ENCODE measurements around the gene CCR5.
"Not testable (repeated sequence)": the region's sequence is repeated elsewhere in the genome, so short reads cannot be mapped to it uniquely, and the experiment has no call there.

Gene CCR5

DNA sequence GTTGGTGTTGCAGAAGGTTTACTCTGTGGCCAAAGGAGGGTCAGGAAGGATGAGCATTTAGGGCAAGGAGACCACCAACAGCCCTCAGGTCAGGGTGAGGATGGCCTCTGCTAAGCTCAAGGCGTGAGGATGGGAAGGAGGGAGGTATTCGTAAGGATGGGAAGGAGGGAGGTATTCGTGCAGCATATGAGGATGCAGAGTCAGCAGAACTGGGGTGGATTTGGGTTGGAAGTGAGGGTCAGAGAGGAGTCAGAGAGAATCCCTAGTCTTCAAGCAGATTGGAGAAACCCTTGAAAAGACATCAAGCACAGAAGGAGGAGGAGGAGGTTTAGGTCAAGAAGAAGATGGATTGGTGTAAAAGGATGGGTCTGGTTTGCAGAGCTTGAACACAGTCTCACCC, 4.0 kb downstream of the CCR5 start:
- Histone ChIP-seq H3K27me3 (replicated peaks; ENCODE audit: control insufficient read depth, insufficient read depth, low read length) (peaks cover 30% of the 10 kb centered on the region), H3K36me3 (ENCODE audit: control insufficient read depth, insufficient read depth, low read length, severe bottlenecking) (no peaks in the 10 kb centered on the region), H3K4me1 (ENCODE audit: control insufficient read depth, insufficient read depth, low read length) (no peaks in the 10 kb centered on the region), H3K9me3 (ENCODE audit: control insufficient read depth, low read length) (no peaks in the 10 kb centered on the region), H3K9ac (ENCODE audit: low read length) (no peak overlapping the region), H3K4me3 (ENCODE audit: low read length) (no peak overlapping the region)
- no peak for DNase-seq (ENCODE audit: low read depth)

DNA sequence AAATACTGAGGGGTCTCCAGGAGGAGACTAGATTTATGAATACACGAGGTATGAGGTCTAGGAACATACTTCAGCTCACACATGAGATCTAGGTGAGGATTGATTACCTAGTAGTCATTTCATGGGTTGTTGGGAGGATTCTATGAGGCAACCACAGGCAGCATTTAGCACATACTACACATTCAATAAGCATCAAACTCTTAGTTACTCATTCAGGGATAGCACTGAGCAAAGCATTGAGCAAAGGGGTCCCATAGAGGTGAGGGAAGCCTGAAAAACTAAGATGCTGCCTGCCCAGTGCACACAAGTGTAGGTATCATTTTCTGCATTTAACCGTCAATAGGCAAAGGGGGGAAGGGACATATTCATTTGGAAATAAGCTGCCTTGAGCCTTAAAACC, 4.5 kb downstream of the CCR5 start:
- Histone ChIP-seq H3K4me3 (ENCODE audit: low read length) (no peak overlapping the region), H3K27me3 (replicated peaks; ENCODE audit: control insufficient read depth, insufficient read depth, low read length) (peaks cover 30% of the 10 kb centered on the region), H3K9me3 (ENCODE audit: control insufficient read depth, low read length) (no peaks in the 10 kb centered on the region), H3K9ac (ENCODE audit: low read length) (no peak overlapping the region), H3K4me1 (ENCODE audit: control insufficient read depth, insufficient read depth, low read length) (no peaks in the 10 kb centered on the region), H3K36me3 (ENCODE audit: control insufficient read depth, insufficient read depth, low read length, severe bottlenecking) (no peaks in the 10 kb centered on the region)
- no peak for DNase-seq (ENCODE audit: low read depth)

- H3K9me3 ChIP-seq (ENCODE audit: control insufficient read depth, low read length) = no peaks in the 10 kb centered on the region
- peaks cover 4% of the 10 kb centered on the region for H3K4me1 ChIP-seq (ENCODE audit: control insufficient read depth, insufficient read depth, low read length)
- peaks cover 30% of the 10 kb centered on the region for H3K27me3 ChIP-seq (replicated peaks; ENCODE audit: control insufficient read depth, insufficient read depth, low read length)
- no peak overlapping the region for H3K9ac ChIP-seq (ENCODE audit: low read length)
- H3K4me3 ChIP-seq (ENCODE audit: low read length) = no peak overlapping the region
- DNase-seq (ENCODE audit: low read depth) = no peak
- H3K36me3 ChIP-seq (ENCODE audit: control insufficient read depth, insufficient read depth, low read length, severe bottlenecking) = no peaks in the 10 kb centered on the region
Observed at GRCh38 chr3:46375814-46376213, 5.1 kb downstream of the CCR5 start.

- DNase-seq (ENCODE audit: low read depth) = peak; percentile 72
- Histone ChIP-seq H3K9me3 (ENCODE audit: control insufficient read depth, low read length) (no peaks in the 10 kb centered on the region), H3K4me1 (ENCODE audit: control insufficient read depth, insufficient read depth, low read length) (peaks cover 7% of the 10 kb centered on the region)
Observed at GRCh38 chr3:46378426-46378942, 7.7 kb downstream of the CCR5 start.

DNA sequence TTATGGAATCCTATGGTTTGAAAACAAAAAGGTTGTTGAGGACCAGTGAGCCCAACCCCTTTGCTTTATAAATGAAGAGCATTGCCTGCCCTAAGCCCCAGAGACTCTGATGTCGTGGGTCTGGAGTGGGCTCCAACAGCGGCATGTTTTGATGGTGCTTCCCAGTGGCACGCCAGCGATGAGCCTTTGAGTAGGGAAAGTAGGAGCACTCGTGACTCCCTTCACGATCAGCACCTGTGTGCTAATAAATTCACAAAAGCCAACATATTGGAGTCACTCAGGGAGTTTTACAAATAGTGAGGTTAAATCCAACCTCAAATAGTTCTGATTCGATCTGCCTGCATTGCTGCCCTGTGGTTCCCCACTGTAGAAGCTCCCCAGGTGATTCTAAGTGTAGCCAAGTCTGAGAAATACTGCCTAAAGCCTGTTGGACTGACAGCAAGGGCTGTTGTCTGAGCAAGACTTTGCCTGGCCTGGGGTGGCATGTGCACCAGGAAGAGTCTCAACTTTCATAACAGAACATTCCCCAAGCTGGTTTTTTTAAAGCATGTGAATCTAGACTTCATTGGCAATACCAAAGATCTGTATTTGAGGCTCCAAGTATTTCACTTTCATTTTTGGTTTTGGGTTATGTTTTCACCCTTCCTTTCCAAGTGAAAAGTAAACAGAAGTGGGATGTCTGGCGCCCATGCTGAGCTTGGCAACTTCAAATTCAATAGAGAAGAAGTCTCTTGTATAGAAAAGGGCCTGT, 9.9 kb downstream of the CCR5 start:
- peaks cover 7% of the 10 kb centered on the region for H3K4me1 ChIP-seq (ENCODE audit: control insufficient read depth, insufficient read depth, low read length)
- H3K4me3 ChIP-seq (ENCODE audit: low read length) = no peak overlapping the region
- H3K9ac ChIP-seq (ENCODE audit: low read length) = no peak overlapping the region
- no peaks in the 10 kb centered on the region for H3K9me3 ChIP-seq (ENCODE audit: control insufficient read depth, low read length)
- peaks cover 10% of the 10 kb centered on the region for H3K27me3 ChIP-seq (replicated peaks; ENCODE audit: control insufficient read depth, insufficient read depth, low read length)
- no peaks in the 10 kb centered on the region for H3K36me3 ChIP-seq (ENCODE audit: control insufficient read depth, insufficient read depth, low read length, severe bottlenecking)
- DNase-seq (ENCODE audit: low read depth) = no peak

More at GRCh38 chr3:46378426-46378942, 7.7 kb downstream of the CCR5 start:
- Histone ChIP-seq H3K9ac (ENCODE audit: low read length) (no peak overlapping the region), H3K36me3 (ENCODE audit: control insufficient read depth, insufficient read depth, low read length, severe bottlenecking) (no peaks in the 10 kb centered on the region), H3K27me3 (replicated peaks; ENCODE audit: control insufficient read depth, insufficient read depth, low read length) (peaks cover 26% of the 10 kb centered on the region), H3K4me3 (ENCODE audit: low read length) (no peak overlapping the region)

DNA sequence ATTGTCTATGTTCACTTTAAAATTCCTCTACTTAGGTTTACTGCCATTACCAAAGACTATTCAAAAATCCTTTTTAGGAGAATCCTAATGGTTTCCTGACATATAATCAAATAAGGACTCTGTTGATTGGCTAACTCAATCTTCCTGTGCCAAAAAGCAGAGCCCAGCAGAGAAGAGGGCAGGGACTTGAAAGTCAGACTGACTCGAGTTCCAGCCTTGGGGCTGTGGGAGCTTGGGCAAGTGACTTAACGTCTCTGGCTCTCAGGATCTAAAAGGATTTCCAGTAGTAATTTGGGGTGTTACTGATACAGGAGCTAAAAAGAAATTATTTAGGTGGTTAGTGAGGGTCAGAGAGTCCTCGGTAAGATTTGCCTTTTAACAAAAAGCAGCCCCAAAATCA, 10.9 kb downstream of the CCR5 start:
- Histone ChIP-seq H3K9me3 (ENCODE audit: control insufficient read depth, low read length) (no peaks in the 10 kb centered on the region), H3K4me1 (ENCODE audit: control insufficient read depth, insufficient read depth, low read length) (peaks cover 7% of the 10 kb centered on the region), H3K36me3 (ENCODE audit: control insufficient read depth, insufficient read depth, low read length, severe bottlenecking) (no peaks in the 10 kb centered on the region), H3K9ac (ENCODE audit: low read length) (no peak overlapping the region), H3K27me3 (replicated peaks; ENCODE audit: control insufficient read depth, insufficient read depth, low read length) (peaks cover 5% of the 10 kb centered on the region), H3K4me3 (ENCODE audit: low read length) (no peak overlapping the region)
- DNase-seq (ENCODE audit: low read depth) = no peak

- DNase-seq (ENCODE audit: low read depth) = no peak
- Histone ChIP-seq H3K27me3 (replicated peaks; ENCODE audit: control insufficient read depth, insufficient read depth, low read length) (peaks cover 5% of the 10 kb centered on the region), H3K9ac (ENCODE audit: low read length) (no peak overlapping the region), H3K4me3 (ENCODE audit: low read length) (no peak overlapping the region), H3K4me1 (ENCODE audit: control insufficient read depth, insufficient read depth, low read length) (peaks cover 7% of the 10 kb centered on the region), H3K36me3 (ENCODE audit: control insufficient read depth, insufficient read depth, low read length, severe bottlenecking) (no peaks in the 10 kb centered on the region), H3K9me3 (ENCODE audit: control insufficient read depth, low read length) (no peaks in the 10 kb centered on the region)
Observed at GRCh38 chr3:46383211-46383950, 12.6 kb downstream of the CCR5 start.

GRCh38 chr3:46383951-46384330, 13.2 kb downstream of the CCR5 start:
- no peaks in the 10 kb centered on the region for H3K9me3 ChIP-seq (ENCODE audit: control insufficient read depth, low read length)
- peaks cover 5% of the 10 kb centered on the region for H3K27me3 ChIP-seq (replicated peaks; ENCODE audit: control insufficient read depth, insufficient read depth, low read length)
- H3K4me3 ChIP-seq (ENCODE audit: low read length) = no peak overlapping the region
- peaks cover 7% of the 10 kb centered on the region for H3K4me1 ChIP-seq (ENCODE audit: control insufficient read depth, insufficient read depth, low read length)
- no peaks in the 10 kb centered on the region for H3K36me3 ChIP-seq (ENCODE audit: control insufficient read depth, insufficient read depth, low read length, severe bottlenecking)
- H3K9ac ChIP-seq (ENCODE audit: low read length) = no peak overlapping the region
- no peak for DNase-seq (ENCODE audit: low read depth)

DNA sequence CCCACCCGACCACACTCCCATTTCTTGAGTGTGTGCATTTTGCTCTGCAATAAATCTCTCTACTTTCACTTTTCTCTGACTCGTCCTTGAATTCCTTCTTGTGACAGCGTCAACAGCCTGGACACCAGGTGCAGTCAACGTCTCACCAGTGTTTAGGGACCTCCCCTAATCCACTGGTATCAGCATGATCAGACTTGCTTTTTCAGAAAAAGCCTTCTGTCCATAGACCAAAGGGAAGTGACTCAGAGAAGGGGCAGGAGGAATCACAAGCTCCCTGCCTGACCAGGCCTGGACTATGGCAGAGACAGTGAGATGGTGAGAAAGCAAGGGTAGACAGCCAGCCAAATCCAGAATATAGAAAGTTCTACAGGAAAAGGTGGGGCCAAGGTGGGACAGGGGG, 15.5 kb downstream of the CCR5 start:
- peak; percentile 13 for DNase-seq (ENCODE audit: low read depth)
- Histone ChIP-seq H3K9ac (ENCODE audit: low read length) (no peak overlapping the region), H3K27me3 (replicated peaks; ENCODE audit: control insufficient read depth, insufficient read depth, low read length) (peaks cover 11% of the 10 kb centered on the region), H3K9me3 (ENCODE audit: control insufficient read depth, low read length) (no peaks in the 10 kb centered on the region), H3K4me1 (ENCODE audit: control insufficient read depth, insufficient read depth, low read length) (no peaks in the 10 kb centered on the region), H3K36me3 (ENCODE audit: control insufficient read depth, insufficient read depth, low read length, severe bottlenecking) (no peaks in the 10 kb centered on the region), H3K4me3 (ENCODE audit: low read length) (no peak overlapping the region)

GRCh38 chr3:46388847-46389246, 18.1 kb downstream of the CCR5 start:
- not testable (repeated sequence) for H3K9ac ChIP-seq (ENCODE audit: low read length); H3K4me1 ChIP-seq (ENCODE audit: control insufficient read depth, insufficient read depth, low read length); H3K9me3 ChIP-seq (ENCODE audit: control insufficient read depth, low read length); DNase-seq (ENCODE audit: low read depth); H3K36me3 ChIP-seq (ENCODE audit: control insufficient read depth, insufficient read depth, low read length, severe bottlenecking); H3K4me3 ChIP-seq (ENCODE audit: low read length)
- H3K27me3 ChIP-seq (replicated peaks; ENCODE audit: control insufficient read depth, insufficient read depth, low read length) = peaks cover 18% of the 10 kb centered on the region

DNA sequence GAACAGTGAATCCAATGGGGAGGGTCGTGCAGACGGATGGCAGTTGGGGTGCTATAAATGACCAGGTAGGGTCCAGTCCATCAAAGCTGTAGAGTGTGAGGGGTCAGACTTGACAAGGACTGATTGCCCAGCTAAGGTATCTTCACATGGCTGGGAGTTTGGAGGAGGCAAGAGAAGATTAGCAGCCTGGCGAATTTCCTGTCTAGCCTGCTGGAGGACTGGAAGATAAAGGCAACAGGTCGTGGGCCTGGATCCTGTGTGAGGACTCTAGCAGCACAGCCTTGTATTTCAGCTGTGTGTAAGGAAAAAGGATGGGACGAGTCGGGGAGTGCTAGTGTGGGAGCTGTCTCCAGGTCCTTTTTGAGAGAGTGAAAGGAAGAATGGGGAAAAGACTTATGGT, 18.6 kb downstream of the CCR5 start:
- no peak for DNase-seq (ENCODE audit: low read depth)
- H3K4me1 ChIP-seq (ENCODE audit: control insufficient read depth, insufficient read depth, low read length) = peaks cover 10% of the 10 kb centered on the region
- no peaks in the 10 kb centered on the region for H3K9me3 ChIP-seq (ENCODE audit: control insufficient read depth, low read length)
- peaks cover 16% of the 10 kb centered on the region for H3K27me3 ChIP-seq (replicated peaks; ENCODE audit: control insufficient read depth, insufficient read depth, low read length)
- no peak overlapping the region for H3K4me3 ChIP-seq (ENCODE audit: low read length)
- no peaks in the 10 kb centered on the region for H3K36me3 ChIP-seq (ENCODE audit: control insufficient read depth, insufficient read depth, low read length, severe bottlenecking)
- no peak overlapping the region for H3K9ac ChIP-seq (ENCODE audit: low read length)

Measured in adipocyte (in vitro differentiated cells).